ENCODE measurements around the gene C15orf40.

The C15orf40 gene

DNA sequence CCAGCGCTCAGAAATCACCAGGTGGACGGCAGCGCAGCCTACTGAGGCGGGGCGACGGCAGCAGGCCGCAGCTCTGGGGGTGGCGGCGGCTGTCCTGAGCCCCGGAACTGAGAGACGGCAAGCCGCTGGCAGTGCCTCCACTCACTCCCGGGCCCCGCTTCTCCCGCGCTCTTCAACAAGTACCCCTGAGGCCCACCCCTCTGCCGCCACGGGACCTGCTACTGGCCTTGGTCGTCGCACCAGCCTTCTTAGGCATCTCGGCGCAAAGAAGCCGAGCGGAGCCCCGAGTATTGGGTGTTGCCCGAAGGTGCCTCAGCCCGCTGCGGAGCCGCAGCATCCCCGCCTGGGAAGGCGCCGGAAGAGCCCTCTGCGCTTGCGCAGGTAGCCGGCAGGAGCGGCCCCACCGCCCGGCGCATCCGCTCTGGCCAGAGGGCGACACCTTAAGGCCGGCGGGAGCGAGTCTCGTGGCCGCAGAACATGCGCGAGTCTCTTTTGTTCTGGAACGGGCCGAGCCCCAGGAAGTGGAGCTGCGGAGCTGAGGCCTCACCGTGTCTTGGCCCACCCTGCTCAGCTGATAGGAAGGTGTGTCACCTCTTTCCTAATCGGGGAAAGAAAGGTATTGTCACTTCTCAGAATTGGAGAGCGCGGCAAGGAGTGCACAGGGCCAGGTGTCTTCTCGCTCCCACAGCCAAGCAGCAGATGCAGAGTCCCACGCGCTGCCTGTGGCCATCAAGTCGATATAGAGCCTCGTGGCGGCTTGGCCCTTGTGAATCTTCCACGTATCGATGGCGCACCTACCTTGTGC is at the start of gene C15orf40 (continued):
- TF ChIP-seq KLF8 (tag by site-specific recombination; IDR thresholded peaks at IDR 0.05) (peak; percentile 37), ZNF660 (tag by site-specific recombination; IDR thresholded peaks at IDR 0.05) (peak; percentile 50; the same call in 1 of the 2 replicates), ZNF561 (tag by site-specific recombination; IDR thresholded peaks at IDR 0.05; ENCODE audit: borderline replicate concordance) (peak; percentile 44; the same call in 1 of the 2 replicates), ZNF677 (tag by site-specific recombination; IDR thresholded peaks at IDR 0.05) (no peak), ZNF157 (tag by site-specific recombination; IDR thresholded peaks at IDR 0.05) (peak; percentile 6; the same call in 1 of the 2 replicates), ZNF266 (tag by site-specific recombination; IDR thresholded peaks at IDR 0.05; ENCODE audit: low read depth) (no peak), ZNF394 (tag by site-specific recombination; IDR thresholded peaks at IDR 0.05; ENCODE audit: borderline replicate concordance) (0 out of 2 replicates have a peak, but pooled peaks have one; percentile 17), ZNF133 (tag by site-specific recombination; IDR thresholded peaks at IDR 0.05) (no peak), ZSCAN23 (tag by site-specific recombination; IDR thresholded peaks at IDR 0.05) (0 out of 2 replicates have a peak, but pooled peaks have one; percentile 3), YY2 (tag by site-specific recombination; IDR thresholded peaks at IDR 0.05) (peak; percentile 11; the same call in 1 of the 2 replicates), ZFP69B (tag by site-specific recombination; IDR thresholded peaks at IDR 0.05) (peak; percentile 4; the same call in 1 of the 2 replicates), SP7 (tag by site-specific recombination; IDR thresholded peaks at IDR 0.05) (peak; percentile 55), ZNF175 (tag by site-specific recombination; IDR thresholded peaks at IDR 0.05) (no peak)
- TF ChIP-seq, protein P1, sequence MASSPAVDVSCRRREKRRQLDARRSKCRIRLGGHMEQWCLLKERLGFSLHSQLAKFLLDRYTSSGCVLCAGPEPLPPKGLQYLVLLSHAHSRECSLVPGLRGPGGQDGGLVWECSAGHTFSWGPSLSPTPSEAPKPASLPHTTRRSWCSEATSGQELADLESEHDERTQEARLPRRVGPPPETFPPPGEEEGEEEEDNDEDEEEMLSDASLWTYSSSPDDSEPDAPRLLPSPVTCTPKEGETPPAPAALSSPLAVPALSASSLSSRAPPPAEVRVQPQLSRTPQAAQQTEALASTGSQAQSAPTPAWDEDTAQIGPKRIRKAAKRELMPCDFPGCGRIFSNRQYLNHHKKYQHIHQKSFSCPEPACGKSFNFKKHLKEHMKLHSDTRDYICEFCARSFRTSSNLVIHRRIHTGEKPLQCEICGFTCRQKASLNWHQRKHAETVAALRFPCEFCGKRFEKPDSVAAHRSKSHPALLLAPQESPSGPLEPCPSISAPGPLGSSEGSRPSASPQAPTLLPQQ (tag by site-specific recombination; IDR thresholded peaks at IDR 0.05) = peak; percentile 42; the same call in 1 of the 2 replicates
- TF ChIP-seq, protein P2, sequence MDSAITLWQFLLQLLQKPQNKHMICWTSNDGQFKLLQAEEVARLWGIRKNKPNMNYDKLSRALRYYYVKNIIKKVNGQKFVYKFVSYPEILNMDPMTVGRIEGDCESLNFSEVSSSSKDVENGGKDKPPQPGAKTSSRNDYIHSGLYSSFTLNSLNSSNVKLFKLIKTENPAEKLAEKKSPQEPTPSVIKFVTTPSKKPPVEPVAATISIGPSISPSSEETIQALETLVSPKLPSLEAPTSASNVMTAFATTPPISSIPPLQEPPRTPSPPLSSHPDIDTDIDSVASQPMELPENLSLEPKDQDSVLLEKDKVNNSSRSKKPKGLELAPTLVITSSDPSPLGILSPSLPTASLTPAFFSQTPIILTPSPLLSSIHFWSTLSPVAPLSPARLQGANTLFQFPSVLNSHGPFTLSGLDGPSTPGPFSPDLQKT (IDR thresholded peaks at IDR 0.05; ENCODE audit: borderline replicate concordance, low read depth, low read length) = no peak
- TF ChIP-seq, protein P3, sequence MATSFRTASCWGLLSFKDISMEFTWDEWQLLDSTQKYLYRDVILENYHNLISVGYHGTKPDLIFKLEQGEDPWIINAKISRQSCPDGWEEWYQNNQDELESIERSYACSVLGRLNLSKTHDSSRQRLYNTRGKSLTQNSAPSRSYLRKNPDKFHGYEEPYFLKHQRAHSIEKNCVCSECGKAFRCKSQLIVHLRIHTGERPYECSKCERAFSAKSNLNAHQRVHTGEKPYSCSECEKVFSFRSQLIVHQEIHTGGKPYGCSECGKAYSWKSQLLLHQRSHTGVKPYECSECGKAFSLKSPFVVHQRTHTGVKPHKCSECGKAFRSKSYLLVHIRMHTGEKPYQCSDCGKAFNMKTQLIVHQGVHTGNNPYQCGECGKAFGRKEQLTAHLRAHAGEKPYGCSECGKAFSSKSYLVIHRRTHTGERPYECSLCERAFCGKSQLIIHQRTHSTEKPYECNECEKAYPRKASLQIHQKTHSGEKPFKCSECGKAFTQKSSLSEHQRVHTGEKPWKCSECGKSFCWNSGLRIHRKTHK (tag by site-specific recombination; IDR thresholded peaks at IDR 0.05) = no peak

DNA sequence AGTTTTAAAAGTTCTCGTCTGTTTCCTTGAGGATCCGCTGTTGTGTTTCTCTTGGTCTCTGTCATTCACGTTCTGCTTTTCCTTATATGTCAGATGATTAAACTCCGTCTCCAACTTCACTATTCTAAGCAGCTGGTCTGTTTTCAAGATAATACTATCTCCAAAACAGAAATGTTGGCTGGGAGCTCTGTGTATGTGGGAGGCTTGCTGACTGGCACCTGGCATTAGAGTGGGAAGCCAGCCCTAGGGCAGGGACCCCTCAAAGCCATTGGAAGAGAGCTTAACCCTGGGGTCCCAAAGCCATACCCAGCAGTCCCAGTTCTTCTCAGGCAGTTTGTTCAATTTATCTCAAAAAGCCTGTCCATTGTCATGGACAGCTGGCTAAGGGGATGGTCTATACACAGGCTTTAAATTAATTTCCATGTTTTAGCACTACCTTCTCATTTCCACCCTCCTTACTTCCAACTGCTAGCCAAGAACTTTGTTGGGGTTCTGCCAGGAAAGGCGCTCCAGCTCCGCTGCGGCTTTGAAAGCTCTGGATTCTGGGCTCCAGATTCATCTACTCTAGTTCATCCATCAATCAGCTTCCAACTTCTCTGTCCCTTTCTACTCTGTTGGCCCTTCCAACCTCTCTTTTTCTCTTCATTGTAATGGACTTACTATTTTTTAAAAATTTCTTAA is 46.4 kb upstream of the C15orf40 start:
- ChIA-PET CTCF (interaction anchor here (0.6 to 1.1 kb wide), 4 partner anchors 9 to 325 kb away, joined by 3 read pairs; partner anchors contain the start of gene C15orf40), POLR2A (interaction anchor here (1.3 kb wide), 1 partner anchor 9 kb away, joined by 8 read pairs; the partner anchor contains the start of gene BTBD1)
- no peak overlapping the region for H3K27ac ChIP-seq (ENCODE audit: extremely low read depth, low read depth, low read length)
- H3K4me3 ChIP-seq (ENCODE audit: low read depth, low read length) = no peak overlapping the region
- peaks cover 27 to 32% of the 10 kb centered on the region in 2 experiments for H3K36me3 ChIP-seq (ENCODE audit: control insufficient read depth in 2 of 2, insufficient read depth in 1 of 2, low read length in 2 of 2)
- no peaks in the 10 kb centered on the region for H3K9me3 ChIP-seq (ENCODE audit: control insufficient read depth, insufficient read depth, low read depth, low read length)
- peaks cover 18% of the 10 kb centered on the region for H3K4me1 ChIP-seq (ENCODE audit: control insufficient read depth, insufficient read depth, low read length)
- TF ChIP-seq ZNF645 (tag by site-specific recombination; IDR thresholded peaks at IDR 0.05) = no peak
- TF ChIP-seq ZNF629 (tag by site-specific recombination; IDR thresholded peaks at IDR 0.05) = no peak
- TF ChIP-seq ZNF211 (tag by site-specific recombination; IDR thresholded peaks at IDR 0.05; ENCODE audit: low read depth) = no peak
- no peak for TF ChIP-seq REPIN1 (tag by site-specific recombination; IDR thresholded peaks at IDR 0.05; ENCODE audit: low read depth)
- TF ChIP-seq PRDM10 (tag by site-specific recombination; IDR thresholded peaks at IDR 0.05) = no peak
